ENCODE measurements around the gene RELT.
"Not testable (repeated sequence)": the region's sequence is repeated elsewhere in the genome, so short reads cannot be mapped to it uniquely, and the experiment has no call there.

The RELT gene

GRCh38 chr11:73409431-73409830 lies 33.2 kb downstream of the RELT start:
- no peak for DNase-seq

GRCh38 chr11:73410627-73411026 lies 34.4 kb downstream of the RELT start:
- no peak for DNase-seq

GRCh38 chr11:73411031-73411430 lies 34.8 kb downstream of the RELT start:
- no peak for DNase-seq

GRCh38 chr11:73412308-73412707 lies 36.1 kb downstream of the RELT start:
- no peak for DNase-seq

GRCh38 chr11:73413256-73413655 lies 37.1 kb downstream of the RELT start:
- DNase-seq, result no peak

- no peak for DNase-seq
These were observed 38.9 kb downstream of the RELT start for GRCh38 chr11:73414977-73415651.

- DNase-seq, result no peak
These were observed 39.8 kb downstream of the RELT start for GRCh38 chr11:73415854-73416615.

- no peak for DNase-seq
These were observed 40.6 kb downstream of the RELT start for GRCh38 chr11:73416786-73417185.

- no peak for DNase-seq
These were observed 43.9 kb downstream of the RELT start for GRCh38 chr11:73420136-73420535.

- DNase-seq, result no peak
These were observed 46.7 kb downstream of the RELT start for GRCh38 chr11:73422886-73423285.

GRCh38 chr11:73423506-73423905 lies 47.3 kb downstream of the RELT start:
- no peak for DNase-seq

- no peak for DNase-seq
These were observed 48.9 kb downstream of the RELT start for GRCh38 chr11:73425108-73425507.

GRCh38 chr11:73426219-73426850 lies 50.1 kb downstream of the RELT start:
- no peak for DNase-seq

GRCh38 chr11:73428227-73428626 lies 52.0 kb downstream of the RELT start:
- DNase-seq, result no peak

- DNase-seq, result no peak
These were observed 52.5 kb downstream of the RELT start for GRCh38 chr11:73428699-73429098.

GRCh38 chr11:73429121-73429750 lies 53.0 kb downstream of the RELT start:
- no peak for DNase-seq

GRCh38 chr11:73430326-73430725 lies 54.1 kb downstream of the RELT start:
- no peak for DNase-seq

- DNase-seq, result no peak
These were observed 55.2 kb downstream of the RELT start for GRCh38 chr11:73431396-73431795.

- not testable (repeated sequence) for DNase-seq
These were observed 60.7 kb downstream of the RELT start for GRCh38 chr11:73436859-73437258.

- DNase-seq, result no peak
These were observed 63.0 kb downstream of the RELT start for GRCh38 chr11:73439002-73439843.

- no peak for DNase-seq
These were observed 69.8 kb downstream of the RELT start for GRCh38 chr11:73445980-73446379.

GRCh38 chr11:73446766-73447165 lies 70.6 kb downstream of the RELT start:
- DNase-seq, result no peak

Measured in CD4-positive, alpha-beta T cell treated with Interleukin-6 for 4 hours (primary cell).